Measurements from ENCODE around the gene GALNT2.

The GALNT2 gene

DNA sequence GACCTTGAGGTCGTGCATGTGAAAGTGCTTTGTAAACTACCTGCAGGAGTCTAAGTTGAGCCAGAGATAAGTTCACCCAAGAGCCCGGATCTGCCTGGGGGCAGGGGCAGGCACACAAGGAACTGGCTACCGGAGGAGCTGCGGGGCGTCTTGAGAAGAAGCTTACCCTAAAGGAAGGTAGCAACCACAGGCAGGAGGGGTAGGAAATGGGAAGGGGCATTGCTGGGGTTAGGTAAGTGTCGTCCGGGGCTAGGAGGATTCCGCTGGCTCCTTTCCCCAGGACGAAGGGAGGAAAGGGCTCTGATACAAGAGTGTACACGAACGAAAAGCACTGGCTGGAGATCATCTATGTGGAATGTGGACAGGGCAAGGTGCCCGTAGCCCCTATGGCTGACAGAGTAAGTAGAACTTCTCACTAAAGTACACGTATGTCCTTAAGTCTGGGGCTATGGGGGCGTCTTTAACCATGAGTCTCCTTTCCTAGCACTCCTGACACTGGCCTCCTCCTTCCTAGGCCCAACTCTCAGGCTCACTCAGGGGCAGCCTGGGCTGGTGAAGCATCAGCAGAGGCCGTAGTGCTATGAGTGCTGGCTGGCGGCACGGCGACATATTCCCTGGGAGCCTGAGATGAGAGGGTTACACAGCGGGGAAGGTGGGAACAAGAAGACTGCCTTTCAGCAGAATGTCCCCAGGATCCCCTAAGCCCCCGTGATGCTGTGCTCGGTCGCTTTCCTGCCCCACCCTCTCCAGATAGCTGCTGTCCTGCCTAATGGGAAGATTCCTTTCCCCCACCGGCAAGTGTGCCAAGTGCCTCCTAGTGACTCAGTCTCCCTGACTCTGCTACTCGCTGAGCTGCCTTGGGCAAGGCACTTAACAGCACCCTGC is 9.1 kb upstream of the GALNT2 start:
- no peak overlapping the region for H3K4me3 ChIP-seq (ENCODE audit: low read depth, low read length)
- TF ChIP-seq, protein P1, sequence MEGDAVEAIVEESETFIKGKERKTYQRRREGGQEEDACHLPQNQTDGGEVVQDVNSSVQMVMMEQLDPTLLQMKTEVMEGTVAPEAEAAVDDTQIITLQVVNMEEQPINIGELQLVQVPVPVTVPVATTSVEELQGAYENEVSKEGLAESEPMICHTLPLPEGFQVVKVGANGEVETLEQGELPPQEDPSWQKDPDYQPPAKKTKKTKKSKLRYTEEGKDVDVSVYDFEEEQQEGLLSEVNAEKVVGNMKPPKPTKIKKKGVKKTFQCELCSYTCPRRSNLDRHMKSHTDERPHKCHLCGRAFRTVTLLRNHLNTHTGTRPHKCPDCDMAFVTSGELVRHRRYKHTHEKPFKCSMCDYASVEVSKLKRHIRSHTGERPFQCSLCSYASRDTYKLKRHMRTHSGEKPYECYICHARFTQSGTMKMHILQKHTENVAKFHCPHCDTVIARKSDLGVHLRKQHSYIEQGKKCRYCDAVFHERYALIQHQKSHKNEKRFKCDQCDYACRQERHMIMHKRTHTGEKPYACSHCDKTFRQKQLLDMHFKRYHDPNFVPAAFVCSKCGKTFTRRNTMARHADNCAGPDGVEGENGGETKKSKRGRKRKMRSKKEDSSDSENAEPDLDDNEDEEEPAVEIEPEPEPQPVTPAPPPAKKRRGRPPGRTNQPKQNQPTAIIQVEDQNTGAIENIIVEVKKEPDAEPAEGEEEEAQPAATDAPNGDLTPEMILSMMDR (IDR thresholded peaks at IDR 0.05; ENCODE audit: low read depth, low read length, missing control alignments) = no peak
- no peak overlapping the region for H3K27ac ChIP-seq
- in situ Hi-C loops (cut with HindIII; ENCODE audit: low pct_ligation_motif_present, low sequenced_read_pairs) = no loop called here
- DNase-seq = no peak
- H3K36me3 ChIP-seq (replicated peaks) = no peaks in the 10 kb centered on the region
- no peaks in the 10 kb centered on the region for H3K27me3 ChIP-seq (replicated peaks)

DNA sequence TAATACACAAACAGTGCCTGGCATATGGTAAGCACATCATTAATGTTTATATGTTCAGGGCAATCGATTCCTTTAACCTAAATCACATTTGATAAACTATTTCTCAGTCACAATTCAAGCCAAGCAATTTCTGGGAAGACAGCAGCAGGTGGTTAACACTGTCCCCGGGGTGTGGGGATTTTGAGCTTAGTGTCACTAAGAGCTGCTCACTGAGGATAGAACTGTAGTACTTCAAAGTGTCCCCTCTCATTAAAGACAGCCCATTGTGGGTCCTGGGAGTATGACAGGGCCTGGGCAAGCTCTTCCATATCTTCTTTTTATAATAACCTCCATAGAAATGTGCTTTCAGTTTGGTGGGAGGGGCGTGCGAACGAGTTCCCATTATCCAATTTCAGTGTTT is 8.4 kb upstream of the GALNT2 start:
- TF ChIP-seq, protein P1 (IDR thresholded peaks at IDR 0.05; ENCODE audit: low read depth, low read length, missing control alignments) = no peak
- in situ Hi-C loops (cut with HindIII; ENCODE audit: low pct_ligation_motif_present, low sequenced_read_pairs) = no loop called here
- H3K27me3 ChIP-seq (replicated peaks) = no peaks in the 10 kb centered on the region

DNA sequence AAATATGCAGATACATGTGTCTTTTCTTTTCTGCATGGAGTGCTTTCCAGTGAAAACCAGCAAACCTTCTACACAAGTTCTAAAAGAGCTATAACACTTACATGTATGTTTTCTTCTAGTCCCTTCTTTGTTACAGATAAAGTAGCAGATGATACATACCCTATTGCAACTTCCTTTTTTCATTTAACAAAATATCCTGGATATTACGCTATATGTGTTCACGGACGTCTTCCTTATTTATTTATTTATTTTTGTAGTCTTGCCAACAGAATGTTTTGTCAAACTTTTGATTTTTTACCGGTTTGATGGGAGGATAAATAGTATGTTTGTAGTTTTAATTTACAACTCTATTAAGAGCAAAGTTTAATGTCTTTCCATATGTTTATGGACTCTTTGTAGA is 5.2 kb upstream of the GALNT2 start:
- no peaks in the 10 kb centered on the region for H3K27me3 ChIP-seq (replicated peaks)
- in situ Hi-C loops (cut with HindIII; ENCODE audit: low pct_ligation_motif_present, low sequenced_read_pairs) = no loop called here
- no peak for DNase-seq
- TF ChIP-seq, protein P1 (IDR thresholded peaks at IDR 0.05; ENCODE audit: low read depth, low read length, missing control alignments) = no peak
- no peak overlapping the region for H3K4me3 ChIP-seq (ENCODE audit: low read depth, low read length)
- no peaks in the 10 kb centered on the region for H3K36me3 ChIP-seq (replicated peaks)
- no peak overlapping the region for H3K27ac ChIP-seq

More for the DNA sequence above, 8.4 kb upstream of the GALNT2 start:
- no peak overlapping the region for H3K4me3 ChIP-seq (ENCODE audit: low read depth, low read length)
- no peak overlapping the region for H3K27ac ChIP-seq
- DNase-seq = no peak
- H3K36me3 ChIP-seq (replicated peaks) = no peaks in the 10 kb centered on the region

DNA sequence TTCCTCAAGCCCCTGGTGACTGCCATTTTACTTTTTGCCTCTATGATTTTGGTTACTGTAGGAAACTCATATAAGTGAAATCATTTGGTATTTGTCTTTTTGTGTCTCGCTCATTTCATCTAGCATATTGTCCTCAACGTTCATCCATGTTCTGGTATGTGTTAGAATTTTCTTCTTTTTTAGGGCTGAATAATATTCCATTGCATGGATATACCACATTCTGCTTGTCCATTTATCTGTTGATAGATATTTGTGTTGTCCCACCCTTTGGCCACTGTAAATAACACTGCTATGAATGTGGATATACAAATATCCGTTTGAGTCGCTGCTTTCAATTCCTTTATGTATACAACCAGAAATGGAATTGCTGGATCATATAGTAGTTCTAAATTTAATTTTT is 4.5 kb upstream of the GALNT2 start:
- TF ChIP-seq, protein P1 (IDR thresholded peaks at IDR 0.05; ENCODE audit: low read depth, low read length, missing control alignments) = no peak
- in situ Hi-C loops (cut with HindIII; ENCODE audit: low pct_ligation_motif_present, low sequenced_read_pairs) = no loop called here
- Histone ChIP-seq H3K4me3 (ENCODE audit: low read depth, low read length) (no peak overlapping the region), H3K27ac (no peak overlapping the region), H3K27me3 (replicated peaks) (no peaks in the 10 kb centered on the region), H3K36me3 (replicated peaks) (no peaks in the 10 kb centered on the region)
- DNase-seq = no peak

DNA sequence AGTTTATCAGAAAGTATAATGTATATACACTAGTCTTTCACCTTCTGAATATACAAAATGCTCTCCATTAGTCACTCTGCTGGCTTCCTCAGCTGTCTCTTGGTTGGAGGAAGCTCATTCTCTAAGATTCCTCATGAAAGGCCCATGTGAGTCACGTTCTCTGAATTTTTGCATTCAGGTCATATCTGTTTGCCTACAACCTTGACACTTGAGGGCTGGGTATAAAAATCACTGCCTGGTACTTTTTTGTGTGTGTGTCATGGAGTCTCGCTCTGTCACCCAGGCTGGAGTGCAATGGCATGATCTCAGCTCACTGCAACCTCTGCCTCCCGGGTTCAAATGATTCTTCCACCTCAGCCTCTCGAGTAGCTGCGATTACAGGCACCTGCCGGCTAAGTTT is 2.8 kb upstream of the GALNT2 start:
- TF ChIP-seq, protein P1 (IDR thresholded peaks at IDR 0.05; ENCODE audit: low read depth, low read length, missing control alignments) = no peak
- DNase-seq = no peak
- Histone ChIP-seq H3K27ac (no peak overlapping the region), H3K36me3 (replicated peaks) (no peaks in the 10 kb centered on the region), H3K27me3 (replicated peaks) (no peaks in the 10 kb centered on the region), H3K4me3 (ENCODE audit: low read depth, low read length) (no peak overlapping the region)
- in situ Hi-C loops (cut with HindIII; ENCODE audit: low pct_ligation_motif_present, low sequenced_read_pairs) = no loop called here
